GM12878 (cell line): ENCODE measurements around the gene AIG1. TPM values are rescaled to one million over a fixed set of nuclear protein-coding genes. Genes with fewer than 3 reads are reported as not detected.

Experiments
- BACH1 ChIP-seq: fragments of 450-650 bp; IDR thresholded peaks from 2 replicates; pipeline ENCODE4 v1.6.1; 2017; ENCODE audit warnings: mild to moderate bottlenecking, borderline replicate concordance
- BCL11A ChIP-seq: IDR thresholded peaks from 2 replicates; pipeline ENCODE4 v1.6.1; 2011; ENCODE audit warnings: low read depth, low read length
- BRCA1 ChIP-seq: IDR thresholded peaks from 2 replicates; pipeline ENCODE4 v1.6.1; 2011; ENCODE audit warnings: low read depth, low read length, improper control_type of control experiment
- EGR1 ChIP-seq, 2 experiments: IDR thresholded peaks; 1 replicate in 1 of 2; 2 replicates in 1 of 2; pipeline ENCODE4 v1.6.1; 2011 to 2012; ENCODE audit warnings: low read depth in 2 of 2, low read length in 2 of 2, borderline replicate concordance in 1 of 2, mild to moderate bottlenecking in 1 of 2, moderate library complexity in 1 of 2
- IKZF1 ChIP-seq: fragments of 450-650 bp; conservative IDR thresholded peaks from 2 replicates; pipeline ENCODE4 v1.6.1; 2017; ENCODE audit warnings: antibody characterized with exemption, mild to moderate bottlenecking
- NR2F1 ChIP-seq: fragments of 450-650 bp; conservative IDR thresholded peaks from 2 replicates; pipeline ENCODE4 v1.6.1; 2017; ENCODE audit warnings: mild to moderate bottlenecking
- POU2F2 ChIP-seq: IDR thresholded peaks from 3 replicates; pipeline ENCODE4 v1.6.1; 2011; ENCODE audit warnings: low read depth, mild to moderate bottlenecking, low read length, borderline replicate concordance
- PRDM15 ChIP-seq: fragments of 450-650 bp; formaldehyde crosslinking; IDR thresholded peaks from 2 replicates; pipeline ENCODE4 v1.4.0; 2020; ENCODE audit warnings: mild to moderate bottlenecking, moderate library complexity
- RAD51 ChIP-seq: fragments of 450-650 bp; IDR thresholded peaks from 2 replicates; pipeline ENCODE4 v1.6.1; 2016; ENCODE audit warnings: moderate library complexity, mild to moderate bottlenecking, inconsistent platforms
- RBBP5 ChIP-seq: fragments of 200-600 bp; sonication (generic); conservative IDR thresholded peaks from 2 replicates; pipeline ENCODE4 v1.6.1; 2016
- SP1 ChIP-seq: IDR thresholded peaks from one replicate; pipeline ENCODE4 v1.6.1; 2011; ENCODE audit warnings: low read depth, low read length
- STAT1 ChIP-seq: fragments of 450-650 bp; conservative IDR thresholded peaks from 2 replicates; pipeline ENCODE4 v1.6.1; 2014; ENCODE audit warnings: antibody characterized with exemption, mild to moderate bottlenecking
- WRNIP1 ChIP-seq: IDR thresholded peaks from 2 replicates; pipeline ENCODE4 v1.6.1; 2011; ENCODE audit warnings: low read depth, low read length, improper control_type of control experiment, borderline replicate concordance
- YBX1 ChIP-seq: fragments of 450-650 bp; IDR thresholded peaks from 2 replicates; pipeline ENCODE4 v1.6.1; 2016; ENCODE audit warnings: antibody characterized with exemption
- YY1 ChIP-seq: IDR thresholded peaks from 2 replicates; pipeline ENCODE4 v1.6.1; 2011; ENCODE audit warnings: low read depth, mild to moderate bottlenecking, low read length
- ZBTB40 ChIP-seq: fragments of 450-650 bp; IDR thresholded peaks from 2 replicates; pipeline ENCODE4 v1.6.1; 2016; ENCODE audit warnings: mild to moderate bottlenecking, moderate library complexity, borderline replicate concordance
- polyA plus RNA-seq, 11 experiments: library from polyadenylated mRNA; depleted of rRNA in 4 of 11; unstranded in 6 of 11; stranded (reverse) in 5 of 11; fragments of >200 nt; fragmentation: Nextera tagmentation in 4 of 11; fragmentation: Illumina TruSeq in 1 of 11; extraction: Ambion mirVana in 4 of 11; extraction: Trizol in 1 of 11; gene quantifications; 1 replicate in 1 of 11; 2 replicates in 10 of 11; pipeline versions ENCODE4 v1.2.1 to v1.2.3, GENCODE V29; 2011 to 2016; ENCODE audit warnings: inconsistent platforms in 2 of 11, missing spikeins in 2 of 11, low read depth in 1 of 11
- total RNA-seq, 4 experiments: library from RNA; depleted of rRNA in 3 of 4; stranded (reverse); fragments of >200 nt in 3 of 4; fragmentation: Illumina TruSeq in 1 of 4; extraction: Trizol in 1 of 4; gene quantifications; 2 replicates each; pipeline versions ENCODE4 v1.2.1 to v1.2.3, GENCODE V29; 2013 to 2021

AIG1 gene
- total and polyA plus RNA-seq, 10 of the 15 experiments (the other 5 are each of a cell fraction or from before 2014, with no cell fraction given): 27.0 to 74.5 (median 36.4) TPM

- TF ChIP-seq BACH1 (peak; percentile 5; the same call in 1 of the 2 replicates), BRCA1 (no peak), PRDM15 (CRISPR knock-in tag) (no peak), RAD51 (no peak), STAT1 (no peak; the same call in 1 of the 2 replicates), NR2F1 (peak; percentile 72), EGR1 (IDR thresholded peaks at IDR 0.05; ENCODE audit: borderline replicate concordance in 1 of 2, low read depth in 2 of 2, low read length in 2 of 2) (0 out of 3 replicates have a peak, but pooled peaks of 1 of the 2 experiments have one; percentile 54), YY1 (no peak), POU2F2 (no peak), WRNIP1 (no peak), IKZF1 (peak; percentile 84), RBBP5 (no peak), BCL11A (no peak), ZBTB40 (no peak), YBX1 (no peak), SP1 (no peak)
These were observed 309 bp upstream of the AIG1 start (continued) for GRCh38 chr6:143060354-143060805.
